SKM-1 (cell line): ENCODE measurements around the gene IL2RA.
"Not testable (repeated sequence)": the region's sequence is repeated elsewhere in the genome, so short reads cannot be mapped to it uniquely, and the experiment has no call there.

Experiments used
- DNase-seq: peaks from one replicate; lab custom pipeline; 2025; ENCODE audit not compliant: unreplicated experiment; lab: John Stamatoyannopoulos, UW

The IL2RA gene

DNA sequence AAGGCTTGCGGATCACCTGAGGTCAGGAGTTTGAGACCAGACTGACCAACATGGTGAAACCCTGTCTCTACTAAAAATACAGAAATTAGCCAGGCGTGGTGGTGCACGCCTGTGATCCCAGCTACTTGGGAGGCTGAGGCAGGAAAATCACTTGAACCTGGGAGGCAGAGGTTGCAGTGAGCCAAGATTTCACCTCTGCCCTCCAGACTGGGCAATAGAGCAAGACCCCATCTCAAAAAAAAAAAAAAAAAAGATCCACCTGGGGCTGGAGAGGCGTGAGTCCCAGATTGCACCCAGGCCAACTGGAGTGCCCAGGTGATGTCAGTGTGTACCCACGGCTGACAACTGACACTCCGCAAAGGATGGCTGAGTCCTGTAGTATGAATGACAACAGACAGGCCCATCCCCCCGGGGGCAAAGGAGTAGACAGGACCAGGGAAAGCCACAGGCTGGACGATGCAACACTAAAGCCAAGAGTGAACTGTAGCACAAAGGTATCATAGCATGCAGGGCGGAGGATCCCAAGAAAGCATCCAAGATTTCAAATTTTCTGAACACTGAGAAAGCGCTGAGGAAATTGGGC lies 99.7 kb downstream of the IL2RA start:
- DNase-seq: not testable (repeated sequence)

- no peak for DNase-seq
These were observed 100.6 kb downstream of the IL2RA start for GRCh38 chr10:5961405-5962100.

DNA sequence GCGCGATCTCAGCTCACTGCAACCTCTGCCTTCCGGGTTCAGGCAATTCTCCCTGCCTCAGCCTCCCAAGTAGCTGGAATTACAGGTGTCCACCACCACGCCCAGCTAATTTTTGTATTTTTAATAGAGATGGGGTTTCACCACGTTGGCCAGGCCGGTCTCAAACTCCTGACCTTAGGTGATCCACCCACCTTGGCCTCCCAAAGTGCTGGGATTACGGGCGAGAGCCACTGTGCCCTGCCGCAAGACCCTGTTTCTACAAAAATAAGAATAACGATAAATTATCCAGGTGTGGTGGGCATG lies 101.2 kb downstream of the IL2RA start:
- DNase-seq: not testable (repeated sequence)
